Measurements from ENCODE around the gene CMIP. TPM values are rescaled to one million over a fixed set of nuclear protein-coding genes. Genes with fewer than 3 reads are reported as not detected.
A peak's percentile ranks its signal among the peaks of the same experiment; 100 is the strongest.

Gene CMIP
- total RNA-seq, 1 experiment from 2014 or later: 10.7 TPM

GRCh38 chr16:81455720-81456494 is 11.3 kb downstream of the CMIP start:
- Histone ChIP-seq H3K36me3 (peaks cover 18% of the 10 kb centered on the region), H3K4me3 (no peak overlapping the region), H3K4me1 (replicated peaks) (peaks cover 33% of the 10 kb centered on the region), H3K9me3 (replicated peaks) (no peaks in the 10 kb centered on the region), H3K27me3 (replicated peaks) (no peaks in the 10 kb centered on the region), H3K27ac (no peak overlapping the region)
- no peak for DNase-seq (ENCODE audit: low read depth in 1 of 2, low spot score in 2 of 2)

- peaks cover 33% of the 10 kb centered on the region for H3K4me1 ChIP-seq (replicated peaks)
- H3K4me3 ChIP-seq: no peak overlapping the region
- no peak for DNase-seq (ENCODE audit: low read depth in 1 of 2, low spot score in 2 of 2)
- peaks cover 18% of the 10 kb centered on the region for H3K36me3 ChIP-seq
- H3K27me3 ChIP-seq (replicated peaks): no peaks in the 10 kb centered on the region
- H3K27ac ChIP-seq: no peak overlapping the region
- no peaks in the 10 kb centered on the region for H3K9me3 ChIP-seq (replicated peaks)
Observed at GRCh38 chr16:81456523-81457325, 12.1 kb downstream of the CMIP start.

- no peaks in the 10 kb centered on the region for H3K9me3 ChIP-seq (replicated peaks)
- peak; percentile 65 to 71 for DNase-seq (ENCODE audit: low read depth in 1 of 2, low spot score in 2 of 2)
- no peaks in the 10 kb centered on the region for H3K27me3 ChIP-seq (replicated peaks)
- peaks cover 18% of the 10 kb centered on the region for H3K36me3 ChIP-seq
- H3K4me3 ChIP-seq: no peak overlapping the region
- H3K27ac ChIP-seq: peak overlapping the region; percentile 44
- H3K4me1 ChIP-seq (replicated peaks): peaks cover 41% of the 10 kb centered on the region
Observed at GRCh38 chr16:81457326-81458133, 12.9 kb downstream of the CMIP start.

- Histone ChIP-seq H3K27me3 (replicated peaks) (no peaks in the 10 kb centered on the region), H3K27ac (peak overlapping the region; percentile 44), H3K9me3 (replicated peaks) (no peaks in the 10 kb centered on the region), H3K4me3 (no peak overlapping the region), H3K36me3 (peaks cover 18% of the 10 kb centered on the region), H3K4me1 (replicated peaks) (peaks cover 46% of the 10 kb centered on the region)
- no peak for DNase-seq (ENCODE audit: low read depth in 1 of 2, low spot score in 2 of 2)
Observed at GRCh38 chr16:81458149-81458669, 13.6 kb downstream of the CMIP start.

GRCh38 chr16:81458827-81459598 is 14.4 kb downstream of the CMIP start:
- no peak for DNase-seq (ENCODE audit: low read depth in 1 of 2, low spot score in 2 of 2)
- H3K27me3 ChIP-seq (replicated peaks): no peaks in the 10 kb centered on the region
- no peak overlapping the region for H3K4me3 ChIP-seq
- peaks cover 46% of the 10 kb centered on the region for H3K4me1 ChIP-seq (replicated peaks)
- no peak overlapping the region for H3K27ac ChIP-seq
- H3K36me3 ChIP-seq: peaks cover 18% of the 10 kb centered on the region
- no peaks in the 10 kb centered on the region for H3K9me3 ChIP-seq (replicated peaks)

- H3K27ac ChIP-seq: no peak overlapping the region
- H3K27me3 ChIP-seq (replicated peaks): no peaks in the 10 kb centered on the region
Observed at GRCh38 chr16:81460075-81460474, 15.5 kb downstream of the CMIP start.

GRCh38 chr16:81461243-81461642 is 16.6 kb downstream of the CMIP start:
- no peaks in the 10 kb centered on the region; the same call in 1 of the 2 replicates for H3K9me3 ChIP-seq (replicated peaks)
- H3K27me3 ChIP-seq (replicated peaks): no peaks in the 10 kb centered on the region
- DNase-seq (ENCODE audit: low read depth in 1 of 2, low spot score in 2 of 2): no peak
- no peak overlapping the region for H3K27ac ChIP-seq
- peaks cover 21% of the 10 kb centered on the region for H3K36me3 ChIP-seq
- H3K4me3 ChIP-seq: no peak overlapping the region
- H3K4me1 ChIP-seq (replicated peaks): peaks cover 46% of the 10 kb centered on the region

More at GRCh38 chr16:81460075-81460474, 15.5 kb downstream of the CMIP start:
- no peak overlapping the region for H3K4me3 ChIP-seq
- no peaks in the 10 kb centered on the region; the same call in 1 of the 2 replicates for H3K9me3 ChIP-seq (replicated peaks)
- peaks cover 46% of the 10 kb centered on the region for H3K4me1 ChIP-seq (replicated peaks)
- DNase-seq (ENCODE audit: low read depth in 1 of 2, low spot score in 2 of 2): peak in 1 of 2 experiments; percentile 34
- H3K36me3 ChIP-seq: peaks cover 21% of the 10 kb centered on the region

- Histone ChIP-seq H3K4me3 (no peak overlapping the region), H3K36me3 (peaks cover 19% of the 10 kb centered on the region), H3K27ac (no peak overlapping the region), H3K27me3 (replicated peaks) (no peaks in the 10 kb centered on the region), H3K4me1 (replicated peaks) (peaks cover 46% of the 10 kb centered on the region), H3K9me3 (replicated peaks) (no peaks in the 10 kb centered on the region; the same call in 1 of the 2 replicates)
- DNase-seq (ENCODE audit: low read depth in 1 of 2, low spot score in 2 of 2): no peak
Observed at GRCh38 chr16:81461766-81462165, 17.2 kb downstream of the CMIP start.

GRCh38 chr16:81462683-81463082 is 18.1 kb downstream of the CMIP start:
- no peak overlapping the region for H3K4me3 ChIP-seq
- H3K9me3 ChIP-seq (replicated peaks): no peaks in the 10 kb centered on the region; the same call in 1 of the 2 replicates
- no peak for DNase-seq (ENCODE audit: low read depth in 1 of 2, low spot score in 2 of 2)
- no peaks in the 10 kb centered on the region for H3K27me3 ChIP-seq (replicated peaks)
- peaks cover 39% of the 10 kb centered on the region for H3K4me1 ChIP-seq (replicated peaks)
- H3K36me3 ChIP-seq: peaks cover 10% of the 10 kb centered on the region
- no peak overlapping the region for H3K27ac ChIP-seq

- no peaks in the 10 kb centered on the region for H3K27me3 ChIP-seq (replicated peaks)
- DNase-seq (ENCODE audit: low read depth in 1 of 2, low spot score in 2 of 2): no peak
- H3K36me3 ChIP-seq: peaks cover 10% of the 10 kb centered on the region
- no peaks in the 10 kb centered on the region; the same call in 1 of the 2 replicates for H3K9me3 ChIP-seq (replicated peaks)
- no peak overlapping the region for H3K27ac ChIP-seq
- H3K4me3 ChIP-seq: no peak overlapping the region
- H3K4me1 ChIP-seq (replicated peaks): peaks cover 32% of the 10 kb centered on the region
Observed at GRCh38 chr16:81463296-81463890, 18.8 kb downstream of the CMIP start.

GRCh38 chr16:81464279-81464678 is 19.7 kb downstream of the CMIP start:
- H3K4me1 ChIP-seq (replicated peaks): peaks cover 25% of the 10 kb centered on the region
- no peak overlapping the region for H3K4me3 ChIP-seq
- no peaks in the 10 kb centered on the region; the same call in 1 of the 2 replicates for H3K9me3 ChIP-seq (replicated peaks)
- no peaks in the 10 kb centered on the region for H3K27me3 ChIP-seq (replicated peaks)
- no peak overlapping the region for H3K27ac ChIP-seq
- DNase-seq (ENCODE audit: low read depth in 1 of 2, low spot score in 2 of 2): no peak
- peaks cover 3% of the 10 kb centered on the region for H3K36me3 ChIP-seq

- no peak for DNase-seq (ENCODE audit: low read depth in 1 of 2, low spot score in 2 of 2)
- H3K4me3 ChIP-seq: no peak overlapping the region
- H3K27ac ChIP-seq: no peak overlapping the region
- peaks cover 3% of the 10 kb centered on the region; the same call in 1 of the 2 replicates for H3K36me3 ChIP-seq
- H3K9me3 ChIP-seq (replicated peaks): no peaks in the 10 kb centered on the region; the same call in 1 of the 2 replicates
- peaks cover 15% of the 10 kb centered on the region for H3K4me1 ChIP-seq (replicated peaks)
- H3K27me3 ChIP-seq (replicated peaks): no peaks in the 10 kb centered on the region
Observed at GRCh38 chr16:81465375-81465943, 20.9 kb downstream of the CMIP start.
